BE2C (cell line): ENCODE data around the gene BTNL3.

Experiments used
- DNase-seq: peaks from one replicate; pipeline ENCODE4 v3.0.0-alpha.2; 2020
- H3K27me3 ChIP-seq: fragments of 250-450 bp; sonication (Bioruptor Pico); 2 replicates; pipeline ENCODE4 v1.5.1; 2020; ENCODE audit warnings: mild to moderate bottlenecking
- H3K36me3 ChIP-seq: fragments of 250-450 bp; sonication (Bioruptor Pico); 2 replicates; pipeline ENCODE4 v1.5.1; 2020; ENCODE audit warnings: mild to moderate bottlenecking
- H3K4me1 ChIP-seq: fragments of 250-450 bp; sonication (Bioruptor Pico); 2 replicates; pipeline ENCODE4 v1.5.1; 2020
- H3K4me3 ChIP-seq: 2 replicates; pipeline ENCODE4 v1.5.1; 2011; ENCODE audit warnings: low read depth, low read length
- H3K9me3 ChIP-seq: fragments of 250-450 bp; sonication (Bioruptor Pico); 2 replicates; pipeline ENCODE4 v1.5.1; 2020
- TF ChIP-seq, protein P1 (sequence below): IDR thresholded peaks from 2 replicates; pipeline ENCODE4 v1.5.1; 2012; ENCODE audit warnings: mild to moderate bottlenecking, low read depth, low read length

BTNL3 gene

DNA sequence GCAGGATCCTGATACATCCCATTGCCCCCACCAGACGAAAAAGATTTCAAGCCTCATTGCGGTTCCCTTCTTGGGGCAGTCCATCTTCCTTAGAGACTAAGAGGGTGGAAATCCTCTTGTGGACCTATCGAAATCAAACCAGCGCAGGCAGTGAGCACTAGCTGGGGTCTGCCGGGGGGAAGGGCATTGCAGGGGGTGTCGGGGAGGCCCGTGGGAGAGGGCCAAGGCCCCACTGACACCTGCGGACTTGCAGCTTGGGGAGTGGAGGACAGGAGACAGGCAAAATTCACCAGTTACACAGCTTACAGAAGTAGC lies 51.9 kb downstream of the BTNL3 start:
- Histone ChIP-seq H3K4me1 (no peaks in the 10 kb centered on the region), H3K4me3 (no peak overlapping the region), H3K36me3 (no peaks in the 10 kb centered on the region), H3K27me3 (peaks cover 34% of the 10 kb centered on the region), H3K9me3 (no peaks in the 10 kb centered on the region)
- no peak for DNase-seq
- TF ChIP-seq, protein P1, sequence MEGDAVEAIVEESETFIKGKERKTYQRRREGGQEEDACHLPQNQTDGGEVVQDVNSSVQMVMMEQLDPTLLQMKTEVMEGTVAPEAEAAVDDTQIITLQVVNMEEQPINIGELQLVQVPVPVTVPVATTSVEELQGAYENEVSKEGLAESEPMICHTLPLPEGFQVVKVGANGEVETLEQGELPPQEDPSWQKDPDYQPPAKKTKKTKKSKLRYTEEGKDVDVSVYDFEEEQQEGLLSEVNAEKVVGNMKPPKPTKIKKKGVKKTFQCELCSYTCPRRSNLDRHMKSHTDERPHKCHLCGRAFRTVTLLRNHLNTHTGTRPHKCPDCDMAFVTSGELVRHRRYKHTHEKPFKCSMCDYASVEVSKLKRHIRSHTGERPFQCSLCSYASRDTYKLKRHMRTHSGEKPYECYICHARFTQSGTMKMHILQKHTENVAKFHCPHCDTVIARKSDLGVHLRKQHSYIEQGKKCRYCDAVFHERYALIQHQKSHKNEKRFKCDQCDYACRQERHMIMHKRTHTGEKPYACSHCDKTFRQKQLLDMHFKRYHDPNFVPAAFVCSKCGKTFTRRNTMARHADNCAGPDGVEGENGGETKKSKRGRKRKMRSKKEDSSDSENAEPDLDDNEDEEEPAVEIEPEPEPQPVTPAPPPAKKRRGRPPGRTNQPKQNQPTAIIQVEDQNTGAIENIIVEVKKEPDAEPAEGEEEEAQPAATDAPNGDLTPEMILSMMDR: no peak

- Histone ChIP-seq H3K36me3 (no peaks in the 10 kb centered on the region), H3K4me3 (no peak overlapping the region), H3K4me1 (no peaks in the 10 kb centered on the region), H3K27me3 (peaks cover 34% of the 10 kb centered on the region), H3K9me3 (no peaks in the 10 kb centered on the region)
- DNase-seq: no peak
- TF ChIP-seq, protein P1: no peak
Observed at GRCh38 chr5:181041043-181041442, 52.4 kb downstream of the BTNL3 start.

DNA sequence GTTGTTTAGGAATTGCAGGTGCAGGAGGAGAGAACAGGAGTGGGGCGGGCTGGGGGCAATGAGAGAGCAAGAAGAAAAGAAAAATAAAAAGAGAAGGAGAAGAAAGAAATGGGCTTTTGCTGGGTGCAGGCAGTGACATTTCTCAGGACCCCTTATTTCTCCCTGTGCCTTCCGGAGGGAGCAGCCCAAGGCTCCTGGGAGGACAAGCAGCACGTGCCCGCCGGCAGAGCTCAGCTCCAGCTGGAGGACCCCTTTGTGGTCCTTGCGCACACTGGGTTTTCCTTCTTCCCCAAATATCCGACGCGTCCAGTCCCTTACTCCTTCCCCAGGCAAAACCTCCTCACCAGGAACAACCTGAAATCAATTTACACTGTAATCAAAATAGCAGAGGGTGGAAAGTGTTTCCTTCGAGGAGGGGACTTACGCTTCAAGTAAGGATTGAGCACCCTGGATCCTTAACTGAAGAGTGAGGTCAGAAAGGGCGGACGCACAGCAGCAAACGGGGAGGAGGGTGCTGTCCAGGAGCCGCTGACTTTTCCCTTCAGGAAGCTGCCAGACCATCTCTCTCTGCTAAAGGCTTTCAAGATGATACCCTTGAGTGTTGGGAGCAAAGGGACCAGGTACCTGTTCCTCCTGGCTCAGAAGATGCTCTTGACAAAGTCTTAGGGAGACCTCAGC lies 53.5 kb downstream of the BTNL3 start:
- DNase-seq: no peak
- peaks cover 37% of the 10 kb centered on the region for H3K27me3 ChIP-seq
- no peak overlapping the region for H3K4me3 ChIP-seq
- TF ChIP-seq, protein P1: no peak
- no peaks in the 10 kb centered on the region for H3K9me3 ChIP-seq
- H3K36me3 ChIP-seq: no peaks in the 10 kb centered on the region
- H3K4me1 ChIP-seq: no peaks in the 10 kb centered on the region

DNA sequence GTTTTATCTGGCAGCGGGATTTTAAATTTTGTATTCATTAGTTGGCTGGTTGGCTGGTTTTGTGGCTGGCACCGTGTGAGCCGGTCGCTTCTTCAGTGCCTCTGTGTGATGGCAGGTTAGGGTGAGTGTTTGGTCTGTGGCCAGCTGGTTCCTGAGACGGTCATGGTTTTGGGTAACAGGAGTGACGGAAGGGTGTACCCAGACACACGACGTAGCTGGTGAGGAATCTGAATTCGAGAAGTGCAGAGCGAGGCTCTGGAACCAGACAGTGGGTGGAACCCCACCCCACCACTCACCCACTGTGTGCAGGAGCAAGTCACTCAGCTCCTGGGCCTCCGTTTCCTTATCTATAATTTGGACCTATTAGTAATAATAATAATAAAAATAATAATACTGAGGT lies 54.1 kb downstream of the BTNL3 start:
- no peak overlapping the region for H3K4me3 ChIP-seq
- H3K36me3 ChIP-seq: no peaks in the 10 kb centered on the region
- no peak for DNase-seq
- H3K9me3 ChIP-seq: no peaks in the 10 kb centered on the region
- TF ChIP-seq, protein P1: no peak
- H3K4me1 ChIP-seq: no peaks in the 10 kb centered on the region
- peaks cover 39% of the 10 kb centered on the region for H3K27me3 ChIP-seq

DNA sequence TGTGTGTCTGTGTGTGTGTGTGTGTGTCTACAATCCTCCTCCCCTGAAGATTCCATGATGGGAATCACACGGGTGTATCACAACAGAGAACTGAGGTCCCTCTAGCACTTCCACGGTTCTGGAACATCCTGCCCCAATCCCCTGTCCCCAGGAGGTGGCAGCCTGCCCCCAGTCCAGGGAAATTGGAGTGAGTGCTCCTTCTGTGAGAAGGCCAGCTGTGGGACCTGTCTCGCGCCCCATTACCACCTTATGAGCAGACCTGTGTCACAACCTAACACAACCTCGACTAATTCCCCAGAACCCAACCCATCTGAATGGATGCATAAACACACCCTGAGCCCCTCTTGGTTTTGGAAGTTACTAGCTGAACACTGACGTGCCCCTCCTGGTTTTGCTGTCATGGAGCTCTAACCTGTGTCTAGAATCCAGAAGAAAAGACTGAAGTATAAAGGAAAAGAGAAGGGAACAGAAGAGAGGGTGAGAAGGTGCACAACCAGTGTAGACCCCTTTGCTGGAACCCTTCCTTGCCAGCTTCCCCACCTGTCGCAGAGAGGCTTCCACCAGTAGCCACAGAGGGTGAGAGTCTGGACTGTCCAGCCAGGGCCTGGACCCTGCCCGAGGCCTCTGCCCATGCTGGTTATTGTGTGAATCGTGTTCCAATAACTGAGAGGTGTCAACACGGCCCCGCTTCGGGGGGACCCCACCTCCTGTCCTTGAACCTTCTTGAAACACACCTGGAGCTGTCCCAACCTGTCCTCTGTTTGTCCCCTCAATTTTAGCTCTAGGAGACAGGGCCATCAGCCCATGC lies 54.8 kb downstream of the BTNL3 start:
- Histone ChIP-seq H3K4me1 (no peaks in the 10 kb centered on the region), H3K9me3 (no peaks in the 10 kb centered on the region), H3K27me3 (peaks cover 39% of the 10 kb centered on the region), H3K4me3 (no peak overlapping the region), H3K36me3 (no peaks in the 10 kb centered on the region)
- no peak for DNase-seq
- TF ChIP-seq, protein P1: no peak

DNA sequence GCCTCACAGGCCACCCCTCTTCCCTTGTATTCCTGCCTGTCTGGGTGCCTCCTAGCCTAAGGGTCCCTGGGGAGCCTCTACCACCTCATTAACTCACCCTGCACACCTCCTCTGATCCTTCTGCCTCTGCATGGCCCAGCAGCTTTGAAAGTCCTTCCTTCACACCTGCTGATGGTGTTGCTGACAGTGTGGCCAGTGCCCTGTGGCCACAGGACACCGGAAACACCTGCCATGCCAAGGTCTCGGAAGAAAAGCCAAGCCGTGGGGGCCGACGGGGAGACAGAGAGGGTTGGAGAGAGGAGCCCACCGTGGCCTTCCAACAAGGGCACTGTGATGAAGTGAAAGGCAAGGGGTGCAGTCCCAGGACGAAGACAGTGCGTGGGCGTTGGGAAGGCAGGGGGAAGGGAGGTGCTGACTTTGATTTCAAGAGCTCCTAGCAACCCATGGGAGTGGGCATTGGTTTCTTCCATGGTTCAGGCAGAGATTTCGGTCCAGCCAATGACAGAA lies 55.5 kb downstream of the BTNL3 start:
- no peak for DNase-seq
- no peaks in the 10 kb centered on the region for H3K36me3 ChIP-seq
- no peaks in the 10 kb centered on the region for H3K9me3 ChIP-seq
- TF ChIP-seq, protein P1: no peak
- H3K4me3 ChIP-seq: no peak overlapping the region
- H3K27me3 ChIP-seq: peaks cover 36% of the 10 kb centered on the region
- no peaks in the 10 kb centered on the region for H3K4me1 ChIP-seq
